ENCODE results near the gene EGR1. TPM values are rescaled to one million over a fixed set of nuclear protein-coding genes. Genes with fewer than 3 reads are reported as not detected.

Gene EGR1
- total and polyA plus RNA-seq, 2 of the 4 experiments (the other 2 are of a cell fraction), result 2.9 to 104 TPM

- no peak overlapping the region for H3K23ac ChIP-seq (ENCODE audit: low read depth, low read length)
- no peak overlapping the region for H2AFZ ChIP-seq (replicated peaks; ENCODE audit: low read length, poor library complexity)
- POLR2A ChIA-PET (ENCODE audit: unreplicated experiment), result no interaction called here
- intact Hi-C loops (cut with micrococcal nuclease), result no loop called here
- H3K14ac ChIP-seq (replicated peaks; ENCODE audit: low read depth, low read length), result no peak overlapping the region
- H3K9me3 ChIP-seq (ENCODE audit: control insufficient read depth, insufficient read depth, low read length), result no peaks in the 10 kb centered on the region
- H2BK120ac ChIP-seq (ENCODE audit: low read depth, low read length), result no peak overlapping the region
- H2AK5ac ChIP-seq (ENCODE audit: low read depth, low read length), result no peak overlapping the region
- dilution Hi-C loops (cut with HindIII; ENCODE audit: low sequenced_read_pairs, unreplicated experiment), result no loop called here
- no peak overlapping the region for H3K9ac ChIP-seq (ENCODE audit: low read depth, low read length)
- H3K56ac ChIP-seq (ENCODE audit: extremely low read depth, insufficient read depth, low read length), result no peak overlapping the region
- no CpG with 5 or more reads among the region's 5 CpGs for WGBS, 2 experiments (ENCODE audit: extremely low coverage in 2 of 2, insufficient read length in 1 of 2)
- H3K27ac ChIP-seq (ENCODE audit: insufficient read depth, low read length), result no peak overlapping the region
- H3K4me2 ChIP-seq (ENCODE audit: low read depth, low read length), result no peak overlapping the region
- H4K5ac ChIP-seq (ENCODE audit: low read depth, low read length), result no peak overlapping the region
- no peak overlapping the region for H4K91ac ChIP-seq (ENCODE audit: insufficient read depth, low read depth, low read length)
- no peak overlapping the region for H2BK15ac ChIP-seq (ENCODE audit: low read depth, low read length)
- peaks cover 22% of the 10 kb centered on the region for H3K36me3 ChIP-seq (ENCODE audit: control insufficient read depth, insufficient read depth, low read length)
- H2BK5ac ChIP-seq (ENCODE audit: low read depth, low read length, poor library complexity, severe bottlenecking), result no peak overlapping the region
- H3K4me1 ChIP-seq (ENCODE audit: control insufficient read depth, insufficient read depth, low read length), result peaks cover 9% of the 10 kb centered on the region; the same call in 1 of the 2 replicates
- H4K8ac ChIP-seq (ENCODE audit: low read depth in 2 of 2, low read length in 2 of 2), result no peak overlapping the region
- H2AK9ac ChIP-seq (replicated peaks; ENCODE audit: low read depth, low read length, poor library complexity), result no peak overlapping the region
- H3K4ac ChIP-seq (ENCODE audit: low read depth, low read length), result no peak overlapping the region
- no peak overlapping the region for H3K18ac ChIP-seq (ENCODE audit: low read depth, low read length)
- H3K4me3 ChIP-seq (ENCODE audit: insufficient read depth, low read depth, low read length), result no peak overlapping the region
- DNase-seq (no peak), ATAC-seq (ENCODE audit: low read depth) (no peak)
- TF ChIP-seq USF2 (IDR thresholded peaks at IDR 0.05; ENCODE audit: low read depth, low read length) (no peak), RFX5 (IDR thresholded peaks at IDR 0.05; ENCODE audit: low read depth, low read length) (no peak), MXI1 (IDR thresholded peaks at IDR 0.05; ENCODE audit: borderline replicate concordance, low read depth, low read length) (no peak), RCOR1 (IDR thresholded peaks at IDR 0.05; ENCODE audit: insufficient replicate concordance, low read length) (no peak)
- in situ Hi-C loops (cut with MboI; ENCODE audit: low sequenced_read_pairs), result no loop called here
- no peak overlapping the region for H2BK20ac ChIP-seq (ENCODE audit: low read depth, low read length)
- no TSS peak for BruUV-seq (replicated peaks)
- H3K9me1 ChIP-seq (ENCODE audit: insufficient read depth, low read length), result peaks cover 6% of the 10 kb centered on the region; the same call in 1 of the 2 replicates
- CTCF ChIA-PET, result no interaction called here
- H4K20me1 ChIP-seq (ENCODE audit: insufficient read depth, low read length), result 0 out of 2 replicates have a peak, but pooled peaks cover 6% of the 10 kb centered on the region
- no peaks in the 10 kb centered on the region for H3K27me3 ChIP-seq (ENCODE audit: control insufficient read depth, insufficient read depth, low read length)
- H3K79me1 ChIP-seq (ENCODE audit: low read depth in 1 of 2, low read length in 2 of 2), result peaks cover 0 to 8% of the 10 kb centered on the region in 2 experiments; a peak in 2 of 4 replicates
Measured at GRCh38 chr5:138435943-138436342, 29.3 kb upstream of the EGR1 start.

All from IMR-90 (cell line).